ENCODE data around the gene COLEC11.

The COLEC11 gene

DNA sequence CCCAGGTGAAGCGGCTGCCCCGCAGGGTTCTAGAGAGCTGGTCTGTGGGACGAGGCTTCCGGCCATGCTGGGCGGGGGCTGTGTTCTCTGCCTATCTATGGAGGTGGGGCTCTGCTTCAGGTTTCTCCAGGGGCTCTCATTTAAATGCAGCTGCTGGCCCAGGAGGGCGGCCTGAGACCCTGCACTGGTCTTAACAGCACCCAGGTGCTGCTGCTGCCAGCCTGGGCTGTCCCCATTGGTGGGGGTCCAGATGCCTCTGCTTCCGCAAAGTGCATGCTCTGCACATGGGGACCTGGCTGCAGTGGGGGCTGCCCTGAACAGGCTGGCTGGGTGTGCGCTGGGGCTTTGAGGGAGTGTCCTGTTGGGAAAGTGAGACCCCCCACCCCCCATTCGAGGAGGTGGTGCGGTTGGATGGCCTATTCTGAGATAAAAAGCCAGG, 33.3 kb downstream of the COLEC11 start:
- no peaks in the 10 kb centered on the region for H3K36me3 ChIP-seq
- H3K9me3 ChIP-seq, result no peaks in the 10 kb centered on the region
- H3K27ac ChIP-seq, result no peak overlapping the region
- TF ChIP-seq, protein P1, sequence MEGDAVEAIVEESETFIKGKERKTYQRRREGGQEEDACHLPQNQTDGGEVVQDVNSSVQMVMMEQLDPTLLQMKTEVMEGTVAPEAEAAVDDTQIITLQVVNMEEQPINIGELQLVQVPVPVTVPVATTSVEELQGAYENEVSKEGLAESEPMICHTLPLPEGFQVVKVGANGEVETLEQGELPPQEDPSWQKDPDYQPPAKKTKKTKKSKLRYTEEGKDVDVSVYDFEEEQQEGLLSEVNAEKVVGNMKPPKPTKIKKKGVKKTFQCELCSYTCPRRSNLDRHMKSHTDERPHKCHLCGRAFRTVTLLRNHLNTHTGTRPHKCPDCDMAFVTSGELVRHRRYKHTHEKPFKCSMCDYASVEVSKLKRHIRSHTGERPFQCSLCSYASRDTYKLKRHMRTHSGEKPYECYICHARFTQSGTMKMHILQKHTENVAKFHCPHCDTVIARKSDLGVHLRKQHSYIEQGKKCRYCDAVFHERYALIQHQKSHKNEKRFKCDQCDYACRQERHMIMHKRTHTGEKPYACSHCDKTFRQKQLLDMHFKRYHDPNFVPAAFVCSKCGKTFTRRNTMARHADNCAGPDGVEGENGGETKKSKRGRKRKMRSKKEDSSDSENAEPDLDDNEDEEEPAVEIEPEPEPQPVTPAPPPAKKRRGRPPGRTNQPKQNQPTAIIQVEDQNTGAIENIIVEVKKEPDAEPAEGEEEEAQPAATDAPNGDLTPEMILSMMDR (IDR thresholded peaks at IDR 0.05), result no peak
- no peak overlapping the region for H3K4me3 ChIP-seq (ENCODE audit: low read depth in 1 of 2, low read length in 1 of 2)
- H3K4me1 ChIP-seq (ENCODE audit: control insufficient read depth in 1 of 2, insufficient read depth in 1 of 2, low read depth in 1 of 2, low read length in 1 of 2), result no peaks in the 10 kb centered on the region
- no peaks in the 10 kb centered on the region for H3K27me3 ChIP-seq

DNA sequence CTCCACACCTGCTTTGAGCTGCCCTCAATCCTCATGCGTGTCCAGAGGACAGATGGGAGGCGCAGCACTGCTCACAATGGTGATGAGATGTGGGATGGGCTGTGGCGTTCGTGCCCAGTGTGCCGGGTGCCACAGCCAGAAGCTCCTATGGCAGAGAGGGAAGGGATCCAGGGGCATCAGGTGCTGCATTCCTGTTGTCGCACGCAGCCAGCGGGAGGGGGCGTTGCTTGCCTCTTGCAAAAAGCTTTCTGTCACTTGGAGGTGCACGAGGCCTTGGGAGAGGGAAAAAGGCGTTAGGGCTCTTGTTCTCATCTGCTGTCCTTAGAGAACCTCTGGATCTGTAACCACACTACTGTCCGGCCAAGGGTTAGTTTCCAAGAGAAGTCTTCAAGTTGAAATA, 33.9 kb downstream of the COLEC11 start:
- H3K36me3 ChIP-seq, result no peaks in the 10 kb centered on the region
- TF ChIP-seq, protein P1 (IDR thresholded peaks at IDR 0.05), result no peak
- H3K27ac ChIP-seq, result no peak overlapping the region
- no peaks in the 10 kb centered on the region for H3K9me3 ChIP-seq
- H3K4me3 ChIP-seq (ENCODE audit: low read depth in 1 of 2, low read length in 1 of 2), result no peak overlapping the region
- H3K27me3 ChIP-seq, result no peaks in the 10 kb centered on the region
- H3K4me1 ChIP-seq (ENCODE audit: control insufficient read depth in 1 of 2, insufficient read depth in 1 of 2, low read depth in 1 of 2, low read length in 1 of 2), result no peaks in the 10 kb centered on the region

DNA sequence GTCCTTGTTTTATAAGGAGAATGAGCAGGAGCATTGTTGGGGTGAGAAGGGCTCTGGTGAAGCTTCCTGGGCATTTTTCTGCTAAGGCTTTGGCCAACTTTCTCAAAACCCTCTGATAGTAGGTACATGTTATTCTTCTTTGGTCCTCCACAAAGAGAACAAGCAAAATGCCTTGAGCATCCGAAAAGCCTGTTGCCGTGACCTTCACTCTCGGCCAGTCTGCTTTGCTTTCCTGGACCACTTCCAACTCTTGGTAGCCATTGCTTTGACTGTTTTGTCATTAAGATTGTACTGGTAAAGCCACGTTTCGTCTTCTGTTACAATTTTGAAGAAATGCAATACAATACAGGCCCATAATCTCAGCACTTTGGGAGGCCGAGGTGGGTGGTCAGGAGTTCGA, 35.7 kb downstream of the COLEC11 start:
- Histone ChIP-seq H3K36me3 (no peaks in the 10 kb centered on the region), H3K4me3 (ENCODE audit: low read depth in 1 of 2, low read length in 1 of 2) (no peak overlapping the region), H3K27ac (no peak overlapping the region), H3K9me3 (no peaks in the 10 kb centered on the region), H3K27me3 (no peaks in the 10 kb centered on the region), H3K4me1 (ENCODE audit: control insufficient read depth in 1 of 2, insufficient read depth in 1 of 2, low read depth in 1 of 2, low read length in 1 of 2) (no peaks in the 10 kb centered on the region)
- TF ChIP-seq, protein P1 (IDR thresholded peaks at IDR 0.05), result no peak

DNA sequence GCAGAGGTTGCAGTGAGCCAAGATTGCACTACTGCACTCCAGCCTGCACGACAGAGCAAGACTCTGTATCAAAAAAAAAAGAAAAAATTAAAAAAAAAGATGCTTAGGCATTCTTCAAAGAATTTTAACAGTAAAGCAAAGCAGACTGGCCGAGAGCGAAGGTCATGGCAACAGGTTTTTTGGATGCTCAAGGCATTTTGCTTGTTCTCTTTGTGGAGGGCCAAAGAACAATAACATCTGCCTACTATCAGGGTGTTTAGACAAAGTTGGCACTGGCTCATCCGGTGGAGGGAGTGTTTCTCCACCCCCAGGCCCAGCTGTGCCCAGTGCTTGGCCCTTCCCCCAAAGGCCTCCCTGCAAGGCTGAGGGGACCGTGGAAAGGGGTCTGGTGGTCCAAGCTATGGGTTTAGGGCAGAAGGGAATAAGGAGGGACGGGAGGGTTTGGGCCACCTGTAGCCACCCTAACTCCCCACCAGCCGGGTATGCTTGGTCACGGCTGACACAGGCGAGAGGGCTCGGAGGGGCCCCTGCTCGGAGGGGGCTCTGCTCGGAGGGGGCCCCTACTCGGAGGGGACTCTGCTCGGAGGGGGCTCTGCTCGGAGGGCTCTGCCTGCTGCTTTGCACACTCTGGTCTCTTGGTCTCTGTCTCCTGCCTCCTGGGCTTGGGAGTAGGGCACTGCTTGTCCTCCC, 36.4 kb downstream of the COLEC11 start:
- TF ChIP-seq, protein P1 (IDR thresholded peaks at IDR 0.05), result no peak
- H3K9me3 ChIP-seq, result no peaks in the 10 kb centered on the region
- no peak overlapping the region for H3K4me3 ChIP-seq (ENCODE audit: low read depth in 1 of 2, low read length in 1 of 2)
- H3K27me3 ChIP-seq, result no peaks in the 10 kb centered on the region
- H3K4me1 ChIP-seq (ENCODE audit: control insufficient read depth in 1 of 2, insufficient read depth in 1 of 2, low read depth in 1 of 2, low read length in 1 of 2), result no peaks in the 10 kb centered on the region
- H3K36me3 ChIP-seq, result no peaks in the 10 kb centered on the region
- H3K27ac ChIP-seq, result no peak overlapping the region

DNA sequence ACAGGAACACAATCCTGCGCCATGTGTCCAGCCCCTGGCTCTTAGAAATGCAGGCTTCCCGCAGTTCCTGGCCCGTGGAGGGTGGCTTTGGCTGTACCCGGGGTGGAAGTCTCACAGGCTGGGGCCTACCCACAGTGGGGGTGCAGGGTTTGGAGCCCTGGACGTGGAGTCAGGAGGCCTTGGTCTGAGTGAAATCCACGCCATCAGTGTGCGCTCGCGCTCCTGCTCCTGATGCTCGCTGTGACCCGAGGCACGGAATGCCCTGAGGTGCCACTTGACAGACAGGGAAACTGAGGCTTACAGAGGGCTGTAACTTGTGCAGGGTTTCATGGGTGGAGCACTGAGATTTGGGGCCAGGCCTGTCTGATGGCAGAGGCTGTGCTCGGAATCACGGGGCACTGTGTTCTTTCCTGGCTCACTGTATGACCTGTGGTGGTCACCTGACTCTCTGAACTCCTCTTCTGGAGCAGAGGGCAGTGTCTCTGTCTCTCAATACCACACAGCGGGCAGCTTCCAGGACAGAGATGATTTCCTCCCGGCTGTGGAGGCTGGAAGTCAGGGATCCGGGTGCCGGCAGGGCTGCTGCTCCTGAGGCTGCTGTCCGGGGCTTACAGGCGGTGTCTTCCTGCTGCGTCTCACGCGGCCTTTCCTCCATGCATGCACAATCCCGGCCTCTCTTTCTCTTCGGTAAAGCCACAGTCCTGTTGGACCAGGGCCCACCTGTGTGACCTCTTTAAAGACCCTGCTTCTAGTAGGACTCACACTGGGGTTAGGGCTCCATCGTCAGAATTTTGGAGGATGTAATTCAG, 37.1 kb downstream of the COLEC11 start:
- Histone ChIP-seq H3K9me3 (no peaks in the 10 kb centered on the region), H3K27ac (no peak overlapping the region), H3K36me3 (no peaks in the 10 kb centered on the region), H3K27me3 (no peaks in the 10 kb centered on the region), H3K4me3 (ENCODE audit: low read depth in 1 of 2, low read length in 1 of 2) (no peak overlapping the region), H3K4me1 (ENCODE audit: control insufficient read depth in 1 of 2, insufficient read depth in 1 of 2, low read depth in 1 of 2, low read length in 1 of 2) (no peaks in the 10 kb centered on the region)
- TF ChIP-seq, protein P1 (IDR thresholded peaks at IDR 0.05), result no peak
